ENCODE data around the gene PSMD9. TPM values are rescaled to one million over a fixed set of nuclear protein-coding genes. Genes with fewer than 3 reads are reported as not detected.
A peak's percentile ranks its signal among the peaks of the same experiment; 100 is the strongest.

PSMD9 gene
- total RNA-seq, 1 donor from 2014 or later = 36.6 TPM

GRCh38 chr12:121908702-121909101 lies 20.1 kb downstream of the PSMD9 start:
- DNase-seq = no peak
- ATAC-seq = no peak
- no peaks in the 10 kb centered on the region for H3K27me3 ChIP-seq (ENCODE audit: low read depth)
- no peaks in the 10 kb centered on the region for H3K9me3 ChIP-seq
- H3K27ac ChIP-seq = no peak overlapping the region
- intact Hi-C loops (cut with DNase I) = no loop called here
- H3K4me1 ChIP-seq = no peaks in the 10 kb centered on the region
- TF ChIP-seq, protein P1, sequence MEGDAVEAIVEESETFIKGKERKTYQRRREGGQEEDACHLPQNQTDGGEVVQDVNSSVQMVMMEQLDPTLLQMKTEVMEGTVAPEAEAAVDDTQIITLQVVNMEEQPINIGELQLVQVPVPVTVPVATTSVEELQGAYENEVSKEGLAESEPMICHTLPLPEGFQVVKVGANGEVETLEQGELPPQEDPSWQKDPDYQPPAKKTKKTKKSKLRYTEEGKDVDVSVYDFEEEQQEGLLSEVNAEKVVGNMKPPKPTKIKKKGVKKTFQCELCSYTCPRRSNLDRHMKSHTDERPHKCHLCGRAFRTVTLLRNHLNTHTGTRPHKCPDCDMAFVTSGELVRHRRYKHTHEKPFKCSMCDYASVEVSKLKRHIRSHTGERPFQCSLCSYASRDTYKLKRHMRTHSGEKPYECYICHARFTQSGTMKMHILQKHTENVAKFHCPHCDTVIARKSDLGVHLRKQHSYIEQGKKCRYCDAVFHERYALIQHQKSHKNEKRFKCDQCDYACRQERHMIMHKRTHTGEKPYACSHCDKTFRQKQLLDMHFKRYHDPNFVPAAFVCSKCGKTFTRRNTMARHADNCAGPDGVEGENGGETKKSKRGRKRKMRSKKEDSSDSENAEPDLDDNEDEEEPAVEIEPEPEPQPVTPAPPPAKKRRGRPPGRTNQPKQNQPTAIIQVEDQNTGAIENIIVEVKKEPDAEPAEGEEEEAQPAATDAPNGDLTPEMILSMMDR (IDR thresholded peaks at IDR 0.05) = no peak
- no peak overlapping the region for H3K4me3 ChIP-seq
- H3K36me3 ChIP-seq = peaks cover 100% of the 10 kb centered on the region

DNA sequence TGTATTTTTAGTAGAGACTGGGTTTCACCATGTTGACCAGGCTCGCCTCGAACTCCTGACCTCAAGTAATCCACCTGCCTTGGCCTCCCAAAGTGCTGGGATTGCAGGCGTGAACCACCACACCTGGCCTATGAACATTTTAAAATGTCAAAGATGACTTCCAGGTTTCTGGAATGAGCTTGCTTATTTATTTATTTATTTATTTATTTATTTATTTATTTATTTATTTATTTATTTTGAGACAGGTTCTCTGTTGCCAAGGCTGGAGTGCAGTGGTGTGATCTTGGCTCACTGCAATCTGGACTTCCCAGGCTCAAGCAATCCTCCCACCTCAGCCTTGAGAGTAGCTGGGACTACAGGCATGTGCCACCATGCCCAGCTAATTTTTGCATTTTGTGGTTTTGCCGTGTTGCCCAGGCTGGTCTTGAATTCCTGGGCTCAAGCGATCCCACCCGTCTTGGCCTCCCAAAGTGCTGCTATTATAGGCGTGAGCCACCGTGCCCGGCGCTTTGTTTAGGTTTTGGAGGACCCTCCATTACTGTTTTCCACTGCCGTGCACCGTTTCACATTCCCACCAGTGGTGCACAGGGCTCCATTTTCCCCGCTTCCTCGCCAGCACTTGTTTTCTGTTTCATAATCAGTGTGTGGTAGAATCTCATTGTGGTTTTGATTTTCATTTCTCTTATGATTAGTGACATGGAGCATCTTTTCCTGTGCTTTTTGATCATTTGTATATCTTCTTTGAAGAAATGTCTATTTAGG lies 23.4 kb downstream of the PSMD9 start:
- Histone ChIP-seq H3K36me3 (peaks cover 100% of the 10 kb centered on the region), H3K9me3 (no peaks in the 10 kb centered on the region)
- intact Hi-C loops (cut with DNase I) = no loop called here

DNA sequence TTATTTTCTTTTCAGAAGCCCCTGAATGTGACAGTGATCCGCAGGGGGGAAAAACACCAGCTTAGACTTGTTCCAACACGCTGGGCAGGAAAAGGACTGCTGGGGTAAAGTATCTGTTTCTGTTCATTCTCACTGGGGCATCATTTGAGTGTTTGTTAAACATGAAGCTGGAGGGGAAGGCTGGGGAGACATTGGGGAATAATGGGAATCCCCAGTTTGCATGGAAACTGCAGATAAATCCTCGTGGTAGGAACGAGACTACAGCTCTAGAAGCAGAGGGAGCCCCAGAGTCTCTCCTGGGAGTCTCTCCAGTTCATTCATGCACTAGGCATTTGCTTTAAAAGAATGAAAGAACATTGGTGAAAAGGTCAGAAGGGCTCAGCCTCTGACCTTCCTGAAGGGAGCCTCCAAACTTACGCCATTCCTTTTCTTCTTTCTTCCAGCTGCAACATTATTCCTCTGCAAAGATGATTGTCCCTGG lies 27.3 kb downstream of the PSMD9 start:
- ATAC-seq (no peak), DNase-seq (no peak)
- Histone ChIP-seq H3K9me3 (no peaks in the 10 kb centered on the region), H3K27ac (no peak overlapping the region), H3K27me3 (ENCODE audit: low read depth) (no peaks in the 10 kb centered on the region), H3K4me3 (no peak overlapping the region), H3K4me1 (peaks cover 5% of the 10 kb centered on the region), H3K36me3 (peaks cover 70% of the 10 kb centered on the region)
- TF ChIP-seq, protein P1 (IDR thresholded peaks at IDR 0.05) = no peak
- intact Hi-C loops (cut with DNase I) = no loop called here

More for the DNA sequence above, 23.4 kb downstream of the PSMD9 start:
- H3K27ac ChIP-seq = no peak overlapping the region
- H3K27me3 ChIP-seq (ENCODE audit: low read depth) = no peaks in the 10 kb centered on the region
- no peaks in the 10 kb centered on the region for H3K4me1 ChIP-seq
- ATAC-seq = no peak
- no peak overlapping the region for H3K4me3 ChIP-seq
- TF ChIP-seq, protein P1 (IDR thresholded peaks at IDR 0.05) = no peak
- DNase-seq = no peak

- Histone ChIP-seq H3K9me3 (no peaks in the 10 kb centered on the region), H3K36me3 (peaks cover 62% of the 10 kb centered on the region), H3K27ac (no peak overlapping the region), H3K4me1 (peaks cover 5% of the 10 kb centered on the region), H3K4me3 (no peak overlapping the region), H3K27me3 (ENCODE audit: low read depth) (no peaks in the 10 kb centered on the region)
- ATAC-seq = no peak
- DNase-seq = no peak
- TF ChIP-seq, protein P1 (IDR thresholded peaks at IDR 0.05) = peak; percentile 10
- intact Hi-C loops (cut with DNase I) = no loop called here
These were observed 28.1 kb downstream of the PSMD9 start for GRCh38 chr12:121916719-121917118.

DNA sequence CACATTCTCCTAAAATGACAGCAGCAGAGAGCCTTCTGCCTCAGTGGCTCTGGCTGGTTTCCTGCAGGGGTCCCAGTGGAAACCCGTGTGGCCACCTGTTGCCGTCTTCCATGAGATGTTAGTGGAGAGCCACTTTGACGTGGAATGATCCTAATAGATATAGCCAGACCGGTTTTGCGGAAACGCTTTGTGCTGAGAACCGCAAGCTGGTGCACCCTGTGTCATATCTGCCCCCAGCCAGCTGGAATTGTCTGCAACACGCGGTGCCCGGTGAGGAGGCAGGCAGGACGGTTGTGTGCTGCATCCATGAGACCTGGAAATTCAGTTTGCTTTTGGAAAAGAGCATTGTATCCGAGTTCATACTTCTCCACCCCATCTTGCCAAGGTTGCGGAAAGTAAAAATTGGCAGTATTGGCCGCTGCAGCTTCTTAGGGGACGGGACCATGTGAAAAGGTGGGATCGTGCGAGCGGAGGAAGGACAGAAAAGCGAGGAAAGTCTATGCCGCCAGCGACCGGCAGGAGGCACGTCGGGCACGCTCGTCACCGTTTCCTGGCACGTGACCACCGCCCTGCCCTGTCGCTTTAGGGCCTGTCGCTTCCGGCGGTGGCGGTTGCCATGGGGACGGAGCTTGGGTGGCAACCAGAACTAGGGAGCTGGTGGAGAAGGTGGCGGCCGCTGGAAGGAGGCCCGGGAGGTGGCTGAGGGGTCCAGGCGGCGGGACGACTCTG lies 29.5 kb downstream of the PSMD9 start, which contains the start of gene CFAP251:
CFAP251 (plus strand) TSS at position 643 of the 729 bp plus-strand sequence. CDS start 2,714 bp downstream, outside the sequence.
- DNase-seq (peak; percentile 100), ATAC-seq (peak; percentile 98 to 99)
- H3K4me3 ChIP-seq = peak within 1 kb of the TSS; percentile 57
- no peaks in the 10 kb centered on the region for H3K27me3 ChIP-seq (ENCODE audit: low read depth)
- intact Hi-C loops (cut with DNase I) = no loop called here
- peaks cover 5% of the 10 kb centered on the region for H3K4me1 ChIP-seq
- peaks cover 48% of the 10 kb centered on the region for H3K36me3 ChIP-seq
- H3K27ac ChIP-seq = peak within 1 kb of the TSS; percentile 70
- TF ChIP-seq, protein P1 (IDR thresholded peaks at IDR 0.05) = peak; percentile 70
- H3K9me3 ChIP-seq = no peaks in the 10 kb centered on the region
